ENCODE data around the gene IKZF2. TPM values are rescaled to one million over a fixed set of nuclear protein-coding genes. Genes with fewer than 3 reads are reported as not detected.

Gene IKZF2
- polyA plus RNA-seq, 1 donor (not counting 4 experiments of a cell fraction or from before 2014, with no cell fraction given), result 8.2 TPM

DNA sequence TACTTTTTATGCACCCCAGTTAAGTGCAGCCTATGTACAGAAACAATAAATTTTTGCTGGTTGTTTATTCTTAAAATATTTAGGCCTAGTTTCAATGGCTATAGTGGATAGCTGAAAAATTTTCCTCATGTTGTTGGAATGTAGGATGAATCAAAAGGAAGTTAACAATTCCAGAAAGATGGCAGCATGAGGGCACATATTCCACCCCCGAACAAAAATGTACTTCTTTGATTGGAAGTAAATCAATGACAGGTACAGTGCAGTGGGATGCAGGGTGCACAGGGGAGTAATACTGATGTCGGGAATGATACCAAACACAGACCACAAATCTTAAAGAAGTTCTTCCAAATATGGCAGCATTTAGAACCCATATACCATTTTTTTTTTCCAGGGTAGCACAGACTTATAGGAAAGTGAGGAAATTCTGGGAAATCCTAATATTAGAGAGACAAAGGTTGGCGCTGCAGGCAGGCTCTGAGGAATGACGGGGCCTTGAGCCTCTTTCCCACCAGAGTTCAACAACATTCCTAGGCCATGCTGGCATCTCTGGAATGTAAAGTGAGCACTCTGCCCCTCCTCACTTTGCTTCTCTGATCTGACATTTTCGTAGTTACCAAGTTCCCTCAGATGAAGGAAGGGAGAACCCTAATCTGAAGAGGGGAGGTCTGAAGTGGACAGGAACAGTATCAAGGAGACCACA lies 36.6 kb upstream of the IKZF2 start:
- H2AFZ ChIP-seq (ENCODE audit: control insufficient read depth, low read length), result peak overlapping the region; percentile 70
- H3K4me3 ChIP-seq (ENCODE audit: control insufficient read depth in 2 of 3, extremely low read depth in 1 of 3, insufficient read depth in 2 of 3, low read depth in 1 of 3, low read length in 3 of 3), result no peak overlapping the region
- FAIRE-seq (peak; percentile 52), DNase-seq (ENCODE audit: low read depth, low spot score) (no peak)
- no peak overlapping the region for H3K27ac ChIP-seq (ENCODE audit: control insufficient read depth, insufficient read depth, low read length)
- no peaks in the 10 kb centered on the region for H3K9me1 ChIP-seq (ENCODE audit: control insufficient read depth, extremely low read depth, insufficient read depth, low read length)
- no peaks in the 10 kb centered on the region for H3K36me3 ChIP-seq (ENCODE audit: control insufficient read depth in 2 of 2, extremely low read depth in 1 of 2, insufficient read depth in 2 of 2, low read length in 2 of 2)
- no peaks in the 10 kb centered on the region for H3K27me3 ChIP-seq (ENCODE audit: control insufficient read depth, extremely low read depth, insufficient read depth, low read length)
- H3K79me2 ChIP-seq (ENCODE audit: control insufficient read depth, insufficient read depth, low read length), result no peaks in the 10 kb centered on the region
- dilution Hi-C loops (cut with MboI; ENCODE audit: extremely low pct_ligation_motif_present, low sequenced_read_pairs), result no loop called here
- no peak overlapping the region for H3K4me2 ChIP-seq (ENCODE audit: control insufficient read depth, extremely low read depth, insufficient read depth, low read depth, low read length)
- no peak for TF ChIP-seq EZH2 (IDR thresholded peaks at IDR 0.05; ENCODE audit: low read length)
- TF ChIP-seq, protein P1, sequence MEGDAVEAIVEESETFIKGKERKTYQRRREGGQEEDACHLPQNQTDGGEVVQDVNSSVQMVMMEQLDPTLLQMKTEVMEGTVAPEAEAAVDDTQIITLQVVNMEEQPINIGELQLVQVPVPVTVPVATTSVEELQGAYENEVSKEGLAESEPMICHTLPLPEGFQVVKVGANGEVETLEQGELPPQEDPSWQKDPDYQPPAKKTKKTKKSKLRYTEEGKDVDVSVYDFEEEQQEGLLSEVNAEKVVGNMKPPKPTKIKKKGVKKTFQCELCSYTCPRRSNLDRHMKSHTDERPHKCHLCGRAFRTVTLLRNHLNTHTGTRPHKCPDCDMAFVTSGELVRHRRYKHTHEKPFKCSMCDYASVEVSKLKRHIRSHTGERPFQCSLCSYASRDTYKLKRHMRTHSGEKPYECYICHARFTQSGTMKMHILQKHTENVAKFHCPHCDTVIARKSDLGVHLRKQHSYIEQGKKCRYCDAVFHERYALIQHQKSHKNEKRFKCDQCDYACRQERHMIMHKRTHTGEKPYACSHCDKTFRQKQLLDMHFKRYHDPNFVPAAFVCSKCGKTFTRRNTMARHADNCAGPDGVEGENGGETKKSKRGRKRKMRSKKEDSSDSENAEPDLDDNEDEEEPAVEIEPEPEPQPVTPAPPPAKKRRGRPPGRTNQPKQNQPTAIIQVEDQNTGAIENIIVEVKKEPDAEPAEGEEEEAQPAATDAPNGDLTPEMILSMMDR (optimal IDR thresholded peaks at IDR 0.05 in 1 of 3, IDR thresholded peaks at IDR 0.05 in 1 of 3, conservative IDR thresholded peaks at IDR 0.05 in 1 of 3; ENCODE audit: extremely low read depth in 1 of 3, insufficient read depth in 2 of 3, low read length in 3 of 3), result no peak
- H3K4me1 ChIP-seq (ENCODE audit: control insufficient read depth, extremely low read depth, insufficient read depth, low read length), result peaks cover 6% of the 10 kb centered on the region
- no peak overlapping the region for H3K9ac ChIP-seq (ENCODE audit: control insufficient read depth, extremely low read depth, insufficient read depth, low read length)
- H4K20me1 ChIP-seq (ENCODE audit: control insufficient read depth, extremely low read depth, insufficient read depth, low read length), result no peaks in the 10 kb centered on the region
- H3K9me3 ChIP-seq (ENCODE audit: control insufficient read depth, low read depth, low read length), result no peaks in the 10 kb centered on the region

DNA sequence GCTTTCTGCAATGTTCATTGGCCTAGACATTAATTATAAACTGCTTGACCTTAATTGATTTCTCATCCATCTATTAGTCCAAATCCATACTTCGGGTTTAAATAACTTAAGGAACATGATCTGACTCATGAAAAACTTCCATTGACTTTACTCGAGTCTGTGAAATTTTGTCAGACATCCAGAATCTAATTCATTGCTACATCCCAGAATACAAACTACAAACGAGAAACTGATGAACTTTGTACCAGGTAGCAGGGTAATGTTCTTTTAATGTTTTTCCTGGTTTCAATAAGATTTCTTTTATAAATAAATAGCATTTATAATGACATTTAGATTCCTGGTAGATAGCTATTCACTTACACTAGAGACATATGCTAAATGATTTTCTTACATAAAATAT lies 36.0 kb upstream of the IKZF2 start:
- H3K79me2 ChIP-seq (ENCODE audit: control insufficient read depth, insufficient read depth, low read length), result no peaks in the 10 kb centered on the region
- H3K4me2 ChIP-seq (ENCODE audit: control insufficient read depth, extremely low read depth, insufficient read depth, low read depth, low read length), result no peak overlapping the region
- DNase-seq (ENCODE audit: low read depth, low spot score) (no peak), FAIRE-seq (no peak)
- H3K9me3 ChIP-seq (ENCODE audit: control insufficient read depth, low read depth, low read length), result no peaks in the 10 kb centered on the region
- H2AFZ ChIP-seq (ENCODE audit: control insufficient read depth, low read length), result no peak overlapping the region
- no peak overlapping the region for H3K27ac ChIP-seq (ENCODE audit: control insufficient read depth, insufficient read depth, low read length)
- no peak for TF ChIP-seq EZH2 (IDR thresholded peaks at IDR 0.05; ENCODE audit: low read length)
- TF ChIP-seq, protein P1 (optimal IDR thresholded peaks at IDR 0.05 in 1 of 3, IDR thresholded peaks at IDR 0.05 in 1 of 3, conservative IDR thresholded peaks at IDR 0.05 in 1 of 3; ENCODE audit: extremely low read depth in 1 of 3, insufficient read depth in 2 of 3, low read length in 3 of 3), result no peak
- no peaks in the 10 kb centered on the region for H3K36me3 ChIP-seq (ENCODE audit: control insufficient read depth in 2 of 2, extremely low read depth in 1 of 2, insufficient read depth in 2 of 2, low read length in 2 of 2)
- H4K20me1 ChIP-seq (ENCODE audit: control insufficient read depth, extremely low read depth, insufficient read depth, low read length), result no peaks in the 10 kb centered on the region
- H3K9me1 ChIP-seq (ENCODE audit: control insufficient read depth, extremely low read depth, insufficient read depth, low read length), result no peaks in the 10 kb centered on the region
- H3K27me3 ChIP-seq (ENCODE audit: control insufficient read depth, extremely low read depth, insufficient read depth, low read length), result no peaks in the 10 kb centered on the region
- dilution Hi-C loops (cut with MboI; ENCODE audit: extremely low pct_ligation_motif_present, low sequenced_read_pairs), result no loop called here
- H3K4me3 ChIP-seq (ENCODE audit: control insufficient read depth in 2 of 3, extremely low read depth in 1 of 3, insufficient read depth in 2 of 3, low read depth in 1 of 3, low read length in 3 of 3), result no peak overlapping the region
- H3K9ac ChIP-seq (ENCODE audit: control insufficient read depth, extremely low read depth, insufficient read depth, low read length), result no peak overlapping the region
- peaks cover 6% of the 10 kb centered on the region for H3K4me1 ChIP-seq (ENCODE audit: control insufficient read depth, extremely low read depth, insufficient read depth, low read length)

Data from keratinocyte (primary cell).